ENCODE results near the gene PRR5. TPM values are rescaled to one million over a fixed set of nuclear protein-coding genes. Genes with fewer than 3 reads are reported as not detected.
A peak's percentile ranks its signal among the peaks of the same experiment; 100 is the strongest.

Gene PRR5
- total and polyA plus RNA-seq, 2 donors (not counting 1 experiment from before 2014, with no cell fraction given) = 18.4 to 36.1 TPM

DNA sequence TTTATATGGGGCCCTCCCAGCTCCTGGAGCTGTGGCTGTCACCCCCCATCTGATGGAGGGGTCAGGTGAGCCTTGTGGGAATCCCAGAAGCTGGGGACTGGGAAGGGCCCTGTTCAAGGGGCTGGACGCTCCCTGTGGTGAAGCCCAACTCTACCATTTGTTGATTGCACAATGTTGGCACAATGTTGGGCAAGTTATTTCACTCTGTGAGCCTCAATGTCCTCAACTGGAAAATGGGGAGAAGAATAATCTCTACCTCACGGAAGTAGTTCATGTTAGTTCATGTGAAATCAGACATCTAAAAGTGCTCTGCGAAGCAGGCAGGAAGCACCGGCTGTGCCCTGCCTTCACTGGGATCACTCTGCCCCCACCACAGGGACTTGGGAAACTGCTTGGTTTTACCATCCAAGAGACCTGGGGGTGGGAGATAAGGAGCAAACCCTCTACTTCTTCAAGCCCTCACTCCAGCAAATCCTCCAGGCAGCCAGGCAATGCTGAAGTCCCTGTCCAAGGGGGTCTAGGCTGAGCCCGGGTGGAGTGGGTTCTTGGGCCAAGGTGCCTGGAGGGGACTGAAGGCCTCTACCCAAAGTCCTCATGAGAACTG lies 715 bp upstream of the PRR5 start:
- Mint-ChIP-seq H3K27ac (peak overlapping the region; percentile 84), H3K27me3 (no peaks in the 10 kb centered on the region), H3K4me1 (peaks cover 14% of the 10 kb centered on the region), H3K4me3 (peak overlapping the region; percentile 80), H3K9me3 (ENCODE audit: insufficient read depth) (no peaks in the 10 kb centered on the region)
- H3K27ac ChIP-seq (ENCODE audit: low read length in 2 of 2) = peak overlapping the region; percentile 61 to 66
- peak overlapping the region; percentile 58 for H3K9ac ChIP-seq (ENCODE audit: low read length)
- ATAC-seq (ENCODE audit: low read depth) = no peak
- peak overlapping the region; percentile 84 for H3K4me2 ChIP-seq (replicated peaks; ENCODE audit: low read depth, low read length, poor library complexity, severe bottlenecking)
- H3K79me2 ChIP-seq (ENCODE audit: control insufficient read depth, insufficient read depth, low read length) = peaks cover 21% of the 10 kb centered on the region
- H3K27me3 ChIP-seq (replicated peaks in 1 of 4; ENCODE audit: control extremely low read depth in 1 of 4, control insufficient read depth in 3 of 4, insufficient read depth in 4 of 4, low read length in 3 of 4) = peaks cover 0 to 4% (median 0%) of the 10 kb centered on the region in 4 experiments
- no peaks in the 10 kb centered on the region for H3K36me3 ChIP-seq (replicated peaks in 1 of 2; ENCODE audit: control extremely low read depth in 1 of 2, control insufficient read depth in 1 of 2, extremely low read depth in 1 of 2, insufficient read depth in 2 of 2, low read length in 1 of 2)
- CTCF ChIA-PET = interaction anchor here (0.6 to 1.0 kb wide), 3 partner anchors 14 to 316 kb away, joined by 3 to 5 read pairs (median 3); no protein-coding TSS in a partner anchor
- H3K4me1 ChIP-seq (ENCODE audit: control insufficient read depth in 2 of 2, insufficient read depth in 2 of 2, low read length in 2 of 2) = peaks cover 17 to 23% of the 10 kb centered on the region in 2 donors
- WGBS (ENCODE audit: insufficient coverage) = 48% methylated on average over 4 of the region's 5 CpGs
- H3K9me3 ChIP-seq (ENCODE audit: control extremely low read depth in 1 of 3, control insufficient read depth in 2 of 3, insufficient read depth in 1 of 3, low read length in 2 of 3) = peaks cover 0 to 5% (median 0%) of the 10 kb centered on the region in 3 donors
- no peak for TF ChIP-seq EZH2 (IDR thresholded peaks at IDR 0.05; ENCODE audit: borderline replicate concordance, insufficient read depth, low read depth, low read length, poor library complexity, severe bottlenecking)
- TF ChIP-seq, protein P1, sequence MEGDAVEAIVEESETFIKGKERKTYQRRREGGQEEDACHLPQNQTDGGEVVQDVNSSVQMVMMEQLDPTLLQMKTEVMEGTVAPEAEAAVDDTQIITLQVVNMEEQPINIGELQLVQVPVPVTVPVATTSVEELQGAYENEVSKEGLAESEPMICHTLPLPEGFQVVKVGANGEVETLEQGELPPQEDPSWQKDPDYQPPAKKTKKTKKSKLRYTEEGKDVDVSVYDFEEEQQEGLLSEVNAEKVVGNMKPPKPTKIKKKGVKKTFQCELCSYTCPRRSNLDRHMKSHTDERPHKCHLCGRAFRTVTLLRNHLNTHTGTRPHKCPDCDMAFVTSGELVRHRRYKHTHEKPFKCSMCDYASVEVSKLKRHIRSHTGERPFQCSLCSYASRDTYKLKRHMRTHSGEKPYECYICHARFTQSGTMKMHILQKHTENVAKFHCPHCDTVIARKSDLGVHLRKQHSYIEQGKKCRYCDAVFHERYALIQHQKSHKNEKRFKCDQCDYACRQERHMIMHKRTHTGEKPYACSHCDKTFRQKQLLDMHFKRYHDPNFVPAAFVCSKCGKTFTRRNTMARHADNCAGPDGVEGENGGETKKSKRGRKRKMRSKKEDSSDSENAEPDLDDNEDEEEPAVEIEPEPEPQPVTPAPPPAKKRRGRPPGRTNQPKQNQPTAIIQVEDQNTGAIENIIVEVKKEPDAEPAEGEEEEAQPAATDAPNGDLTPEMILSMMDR (IDR thresholded peaks at IDR 0.05) = no peak
- intact Hi-C loops (cut with micrococcal nuclease) = loop anchor here (5.0 kb wide), 1 partner anchor 34 kb away; no protein-coding TSS in a partner anchor
- H4K20me1 ChIP-seq (ENCODE audit: control insufficient read depth, insufficient read depth, low read length, poor library complexity, severe bottlenecking) = peaks cover 13% of the 10 kb centered on the region
- peak overlapping the region in 4 of 5 experiments; percentile 19 to 57 (median 45) for H3K4me3 ChIP-seq (ENCODE audit: control extremely low read depth in 1 of 5, extremely low read depth in 1 of 5, insufficient read depth in 1 of 5, low read depth in 2 of 5, low read length in 4 of 5)
- peak overlapping the region; percentile 82 for H2AFZ ChIP-seq (ENCODE audit: insufficient read depth, low read depth, low read length, poor library complexity, severe bottlenecking)
- no peak for DNase-seq
- POLR2A ChIA-PET = no interaction called here

Data from B cell (primary cell).